Endodermal cell (in vitro differentiated cells): Measurements from ENCODE around the gene OPTN. TPM values are rescaled to one million over a fixed set of nuclear protein-coding genes. Genes with fewer than 3 reads are reported as not detected.

ENCODE experiments used
- DNase-seq: peaks from one replicate; pipeline ENCODE4 v3.0.0-alpha.2; 2017
- H3K27ac ChIP-seq: 2 replicates; pipeline ENCODE4 v1.5.1; 2013; ENCODE audit warnings: mild to moderate bottlenecking, low read depth, low read length, moderate library complexity
- H3K27me3 ChIP-seq: 2 replicates; pipeline ENCODE4 v1.6.1; 2013; ENCODE audit warnings: mild to moderate bottlenecking, low read length, moderate library complexity; ENCODE audit not compliant: insufficient read depth, control insufficient read depth, poor library complexity, severe bottlenecking
- H3K36me3 ChIP-seq: 2 replicates; pipeline ENCODE4 v1.7.0; 2013; ENCODE audit warnings: mild to moderate bottlenecking, low read length, moderate library complexity; ENCODE audit not compliant: control insufficient read depth, insufficient read depth
- H3K4me1 ChIP-seq: one replicate; pipeline ENCODE4 v1.7.0; 2013; ENCODE audit warnings: low read length; ENCODE audit not compliant: control insufficient read depth, insufficient read depth
- H3K4me3 ChIP-seq: 2 replicates; pipeline ENCODE4 v1.5.1; 2013; ENCODE audit warnings: mild to moderate bottlenecking, low read length, moderate library complexity
- H3K9ac ChIP-seq: 2 replicates; pipeline ENCODE4 v1.6.1; 2013; ENCODE audit warnings: mild to moderate bottlenecking, low read length, moderate library complexity; ENCODE audit not compliant: poor library complexity, severe bottlenecking; ENCODE audit errors: extremely low read depth
- H3K9me3 ChIP-seq: 2 replicates; pipeline ENCODE4 v1.6.1; 2013; ENCODE audit warnings: mild to moderate bottlenecking, low read length, moderate library complexity; ENCODE audit not compliant: control insufficient read depth
- H3K27ac Mint-ChIP-seq: 2 replicates; pipeline ENCODE4 v1.8.0; 2020; ENCODE audit warnings: mixed read lengths
- H3K27me3 Mint-ChIP-seq: 2 replicates; pipeline ENCODE4 v1.8.0; 2021; ENCODE audit warnings: mild to moderate bottlenecking, mixed read lengths; ENCODE audit not compliant: insufficient read depth
- H3K36me3 Mint-ChIP-seq: 2 replicates; pipeline ENCODE4 v1.8.0; 2020; ENCODE audit warnings: low read depth, mixed read lengths
- H3K4me1 Mint-ChIP-seq: 2 replicates; pipeline ENCODE4 v1.8.0; 2020; ENCODE audit warnings: mixed read lengths
- H3K4me3 Mint-ChIP-seq: 2 replicates; pipeline ENCODE4 v1.8.0; 2020; ENCODE audit warnings: mild to moderate bottlenecking, moderate library complexity, mixed read lengths
- H3K9me3 Mint-ChIP-seq: 2 replicates; pipeline ENCODE4 v1.8.0; 2020; ENCODE audit warnings: mild to moderate bottlenecking, mixed read lengths
- CTCF ChIP-seq: fragments of 200-600 bp; sonication (generic); conservative IDR thresholded peaks from 2 replicates; pipeline ENCODE4 v1.5.0; 2021; ENCODE audit warnings: antibody characterized with exemption, mild to moderate bottlenecking
- WGBS, 2 experiments: methylation state at CpG; one replicate each; pipeline versions ENCODE4 v1.1.5 to v1.1.7; 2013; ENCODE audit warnings: missing lambda C conversion rate in 2 of 2, mixed read lengths in 1 of 2; ENCODE audit not compliant: insufficient coverage in 1 of 2, insufficient read length in 1 of 2; 5-methylcytosine and 5-hydroxymethylcytosine counted together
- total RNA-seq, 2 donors: library from RNA; stranded (reverse); fragmentation: NEBNext Ultra II Directional in 1 of 2; extraction: Animal tissue kit (Norgen Biotek cat#: 25700) in 1 of 2; gene quantifications; 2 replicates in 1 of 2; 3 replicates in 1 of 2; pipeline ENCODE4 v1.2.1, GENCODE V29; 2021

Gene OPTN
- total RNA-seq, 2 donors from 2014 or later, result 22.7 to 23.3 TPM

- H3K27me3 ChIP-seq, result no peaks in the 10 kb centered on the region
- peaks cover 30% of the 10 kb centered on the region for H3K9me3 Mint-ChIP-seq
- TF ChIP-seq CTCF, result no peak
- no peaks in the 10 kb centered on the region for H3K27me3 Mint-ChIP-seq
- no peaks in the 10 kb centered on the region for H3K36me3 ChIP-seq
- WGBS, 2 experiments, result 91 to 97% methylated on average over 3 to 7 of the region's 7 CpGs
- H3K4me3 Mint-ChIP-seq, result no peak overlapping the region
- peaks cover 24% of the 10 kb centered on the region for H3K9me3 ChIP-seq
- H3K4me1 ChIP-seq, result no peaks in the 10 kb centered on the region
- H3K27ac ChIP-seq, result no peak overlapping the region
- DNase-seq, result no peak
- no peaks in the 10 kb centered on the region for H3K4me1 Mint-ChIP-seq
- no peak overlapping the region for H3K9ac ChIP-seq
- no peak overlapping the region for H3K27ac Mint-ChIP-seq
- H3K36me3 Mint-ChIP-seq, result peaks cover 9% of the 10 kb centered on the region
- no peak overlapping the region for H3K4me3 ChIP-seq
These were observed 11.9 kb upstream of the OPTN start for GRCh38 chr10:13087986-13088618.

- no peak overlapping the region for H3K27ac ChIP-seq
- H3K36me3 Mint-ChIP-seq, result peaks cover 9% of the 10 kb centered on the region
These were observed 10.6 kb upstream of the OPTN start for GRCh38 chr10:13089345-13089744.

GRCh38 chr10:13090289-13090688 lies 9.7 kb upstream of the OPTN start:
- Histone ChIP-seq H3K9ac (no peak overlapping the region), H3K4me1 (no peaks in the 10 kb centered on the region), H3K4me3 (no peak overlapping the region), H3K27ac (no peak overlapping the region), H3K36me3 (no peaks in the 10 kb centered on the region), H3K27me3 (no peaks in the 10 kb centered on the region), H3K9me3 (peaks cover 2% of the 10 kb centered on the region)
- Mint-ChIP-seq H3K27me3 (peaks cover 2% of the 10 kb centered on the region), H3K9me3 (peaks cover 9% of the 10 kb centered on the region), H3K27ac (no peak overlapping the region), H3K36me3 (peaks cover 2% of the 10 kb centered on the region), H3K4me1 (no peaks in the 10 kb centered on the region), H3K4me3 (no peak overlapping the region)
- no peak for TF ChIP-seq CTCF
- DNase-seq, result no peak
- WGBS, 2 experiments, result 63 to 93% methylated on average over 1 to 2 of the region's 2 CpGs

More at GRCh38 chr10:13089345-13089744, 10.6 kb upstream of the OPTN start:
- Histone ChIP-seq H3K4me1 (no peaks in the 10 kb centered on the region), H3K9ac (no peak overlapping the region), H3K27me3 (no peaks in the 10 kb centered on the region), H3K9me3 (peaks cover 11% of the 10 kb centered on the region), H3K4me3 (no peak overlapping the region), H3K36me3 (no peaks in the 10 kb centered on the region)
- H3K4me3 Mint-ChIP-seq, result no peak overlapping the region
- TF ChIP-seq CTCF, result no peak
- H3K27me3 Mint-ChIP-seq, result no peaks in the 10 kb centered on the region
- DNase-seq, result no peak
- no peak overlapping the region for H3K27ac Mint-ChIP-seq
- WGBS, 2 experiments, result 91 to 100% methylated on average over 4 of the region's 4 CpGs
- no peaks in the 10 kb centered on the region for H3K4me1 Mint-ChIP-seq
- peaks cover 19% of the 10 kb centered on the region for H3K9me3 Mint-ChIP-seq
